HL-60/S4 (cell line): ENCODE results near the gene CLEC16A.

Experiments
- in situ Hi-C: fragments of 300-500 bp; cut with MboI; formaldehyde crosslinking; loops from 2 replicates; pipeline ENCODE4 v1.14.3; 2022; ENCODE audit warnings: low sequenced_read_pairs

CLEC16A gene

DNA sequence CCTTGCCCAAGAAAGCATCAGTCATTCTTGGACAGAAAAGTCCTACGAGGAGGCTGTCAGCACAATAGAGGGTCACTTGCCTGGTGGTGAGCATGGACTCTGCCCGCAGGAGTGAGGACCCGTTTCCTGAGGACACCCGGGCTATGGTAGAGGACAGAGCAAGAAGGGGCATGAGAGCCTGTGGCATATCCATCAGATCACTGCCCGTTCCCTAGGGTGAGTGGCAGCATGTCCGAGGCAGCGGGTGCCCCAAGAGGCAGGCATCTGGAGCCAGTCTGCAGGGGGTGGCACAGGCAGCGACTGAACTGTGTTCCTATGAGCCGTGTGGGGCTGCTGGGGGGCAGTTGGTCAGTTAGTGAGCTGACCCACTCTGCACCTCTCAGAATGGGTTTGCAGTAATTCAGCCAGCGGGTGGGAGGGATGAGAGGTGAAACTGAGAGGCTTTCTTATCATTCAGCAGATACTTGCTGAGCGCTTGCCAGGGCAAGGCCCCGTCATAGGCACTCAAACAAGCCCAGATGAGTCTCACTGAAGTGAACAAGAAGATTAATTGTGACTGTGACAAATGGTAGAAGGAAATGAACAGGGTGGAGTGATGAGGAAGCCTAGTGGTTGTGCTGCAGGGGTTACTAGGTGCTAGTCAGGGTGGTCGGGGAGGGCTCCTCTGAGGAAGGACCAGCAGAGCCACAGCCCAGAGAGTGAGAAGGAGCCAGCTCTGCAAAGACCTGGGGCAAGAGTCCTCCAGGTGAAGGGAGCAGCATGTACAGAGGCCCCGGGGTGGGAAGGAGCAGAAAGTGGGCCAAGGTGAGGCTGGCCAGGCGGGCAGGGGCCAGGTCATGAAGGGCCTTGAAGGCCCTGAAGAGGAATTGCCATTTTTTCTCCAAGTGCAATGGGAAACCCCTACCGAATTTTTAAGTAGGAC is 87.9 kb downstream of the CLEC16A start:
- in situ Hi-C loops = no loop called here

DNA sequence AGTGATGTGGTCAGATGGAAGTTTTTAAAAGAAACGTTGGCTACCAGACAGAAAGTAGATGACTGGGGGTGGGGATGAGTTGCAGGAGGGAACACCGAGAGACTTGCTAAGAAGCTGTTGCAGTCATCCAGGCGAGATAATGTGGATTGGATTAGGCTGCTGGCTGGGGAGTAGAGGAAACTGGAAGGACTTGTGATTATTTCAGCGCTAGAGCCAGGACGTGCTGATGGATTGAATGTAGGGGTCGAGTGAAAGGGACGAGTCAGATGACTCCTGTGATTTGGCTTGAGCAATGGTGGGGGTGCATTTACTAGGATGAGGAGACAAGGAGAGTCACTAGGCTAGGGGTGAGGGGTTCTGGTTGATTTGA is 88.5 kb downstream of the CLEC16A start:
- in situ Hi-C loops = no loop called here

DNA sequence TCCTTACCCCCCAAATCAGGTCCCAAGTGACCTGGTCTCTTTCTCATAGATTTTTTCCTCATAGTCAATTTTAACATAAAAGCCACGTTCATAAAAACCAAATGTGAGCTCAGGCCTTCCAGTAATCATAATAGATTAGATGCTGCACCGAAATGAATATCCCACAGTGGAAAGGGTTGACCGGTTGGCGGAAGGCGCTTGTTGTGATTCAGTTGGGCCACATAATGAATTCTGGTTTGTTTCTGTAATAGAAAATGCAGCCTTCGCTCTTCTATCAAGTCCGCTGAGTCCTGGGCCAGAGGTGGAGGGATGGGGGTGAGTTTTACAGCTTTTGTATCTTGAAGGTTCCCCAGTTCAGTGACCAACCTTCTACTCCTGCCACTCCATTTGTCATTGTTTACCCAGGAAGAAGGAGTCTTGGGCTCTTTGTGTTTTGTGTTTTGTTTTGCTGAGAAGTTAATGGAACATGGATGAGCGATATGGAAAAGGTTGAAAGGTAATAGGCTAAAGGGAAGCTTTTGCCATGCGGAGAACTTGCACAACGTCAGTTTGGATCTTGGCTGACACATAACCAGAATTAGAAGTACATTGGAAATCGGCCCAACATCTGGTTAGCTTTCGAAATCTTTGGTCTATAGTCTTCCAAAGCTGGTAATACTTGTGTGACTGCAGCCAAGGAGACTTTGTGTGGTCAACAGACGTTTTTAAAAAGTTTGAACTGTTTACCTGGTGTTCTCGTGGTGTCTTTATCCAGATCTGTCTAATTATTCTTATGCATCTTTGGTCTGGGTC is 89.5 kb downstream of the CLEC16A start:
- in situ Hi-C loops = no loop called here

DNA sequence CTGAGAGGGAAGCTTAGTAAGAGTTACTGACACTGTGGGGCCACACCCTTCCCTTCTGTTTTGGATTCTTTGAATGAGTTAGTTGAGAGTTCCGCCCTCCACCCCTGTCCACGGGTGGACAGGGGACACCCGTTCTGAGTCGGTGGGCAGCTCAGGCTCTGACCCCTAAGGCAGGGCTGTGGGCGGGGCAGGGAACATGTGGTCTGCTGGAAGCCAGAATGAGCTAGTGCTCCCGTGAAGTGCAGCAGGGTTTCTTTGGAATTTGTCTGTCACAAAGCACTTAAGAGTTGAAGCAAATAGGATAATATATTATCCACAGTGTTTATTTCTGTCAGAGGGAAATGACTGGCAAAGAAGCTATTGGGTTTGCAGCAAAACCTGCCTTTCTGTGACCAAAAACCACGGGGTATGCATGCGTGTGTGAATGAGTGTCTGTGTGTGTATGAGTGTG is 90.1 kb downstream of the CLEC16A start:
- in situ Hi-C loops = no loop called here

DNA sequence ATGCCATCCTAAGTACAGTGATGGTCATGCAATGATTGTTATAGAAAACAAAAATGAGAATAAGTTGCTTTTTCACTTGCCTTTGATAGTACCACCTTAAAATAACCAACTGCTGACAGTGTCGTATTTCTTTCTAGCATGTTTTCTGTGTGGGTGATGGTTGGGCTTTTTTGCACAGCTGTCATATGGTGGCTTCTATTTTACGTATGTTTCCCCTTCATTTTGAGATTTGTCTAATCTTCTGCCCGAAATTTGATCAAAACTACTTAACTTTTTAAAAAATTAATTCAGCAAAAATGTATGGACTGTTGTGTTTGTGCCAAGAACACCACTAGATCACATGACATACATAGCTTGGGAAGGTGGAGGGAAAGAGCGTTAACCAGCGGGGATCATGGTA is 90.7 kb downstream of the CLEC16A start:
- in situ Hi-C loops = no loop called here

DNA sequence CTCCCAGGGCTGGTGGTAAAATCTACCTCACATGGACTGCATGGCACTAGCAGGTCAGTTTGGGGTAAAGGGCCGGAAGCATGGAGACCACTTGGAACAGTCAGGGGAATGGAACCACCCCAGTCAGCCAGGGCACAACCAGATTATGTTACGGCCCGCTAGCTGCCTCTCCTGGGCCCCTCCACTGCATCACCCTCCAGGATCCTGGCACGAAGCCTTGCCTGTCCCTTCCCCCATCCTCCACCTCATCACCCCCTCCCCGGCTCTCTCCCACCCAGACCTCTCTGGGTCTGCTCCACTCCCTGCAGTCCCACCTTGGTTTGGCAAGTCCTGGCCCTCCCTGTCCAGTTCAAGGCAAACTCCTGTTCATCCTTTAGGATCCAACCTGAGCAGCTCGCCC is 91.7 kb downstream of the CLEC16A start:
- in situ Hi-C loops = no loop called here

DNA sequence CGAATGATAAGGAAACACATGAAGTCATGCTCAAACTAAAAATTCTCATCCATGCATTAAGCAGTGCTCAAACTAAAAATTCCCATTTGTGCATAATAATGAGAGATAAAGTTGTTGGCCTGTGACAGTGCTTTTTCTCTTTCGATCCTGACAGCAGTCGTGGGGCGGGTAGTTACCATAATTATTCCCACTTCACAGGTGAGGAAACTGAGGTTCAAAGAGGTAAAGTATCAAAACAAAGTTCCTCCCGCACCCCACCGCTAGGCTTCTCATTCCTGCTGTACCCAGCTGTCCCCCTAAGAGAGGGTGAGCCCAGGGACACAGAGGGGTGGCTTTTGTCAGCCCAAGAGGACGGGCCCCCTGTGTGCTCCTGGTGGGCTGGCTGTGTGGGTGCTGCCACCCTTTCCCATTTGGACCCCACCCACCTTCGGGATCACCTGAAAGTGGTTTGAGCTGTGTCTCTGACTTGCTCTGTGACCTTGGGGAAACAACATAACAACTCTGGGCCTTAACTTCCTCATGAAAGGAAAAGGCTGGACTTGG is 92.6 kb downstream of the CLEC16A start:
- in situ Hi-C loops = no loop called here

DNA sequence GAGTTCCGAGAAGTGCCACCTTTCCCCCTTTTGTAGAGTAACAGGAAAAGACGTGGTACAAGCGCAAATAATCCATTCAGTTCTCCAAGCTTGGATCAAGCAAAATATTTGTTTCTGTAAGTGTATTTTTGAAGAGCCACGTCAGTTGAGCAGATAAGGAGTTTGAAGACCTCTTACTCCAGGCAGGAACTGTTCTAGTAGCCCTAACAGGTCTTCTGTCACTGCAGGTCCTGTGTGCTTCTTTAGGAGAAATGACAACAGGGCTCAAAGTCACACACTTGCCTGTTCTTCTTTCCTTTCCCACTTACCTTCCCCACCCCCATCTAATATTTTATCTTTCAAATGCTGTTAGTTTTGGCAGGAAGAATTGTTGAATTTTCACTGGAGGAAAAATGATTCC is 93.9 kb downstream of the CLEC16A start:
- in situ Hi-C loops = no loop called here

DNA sequence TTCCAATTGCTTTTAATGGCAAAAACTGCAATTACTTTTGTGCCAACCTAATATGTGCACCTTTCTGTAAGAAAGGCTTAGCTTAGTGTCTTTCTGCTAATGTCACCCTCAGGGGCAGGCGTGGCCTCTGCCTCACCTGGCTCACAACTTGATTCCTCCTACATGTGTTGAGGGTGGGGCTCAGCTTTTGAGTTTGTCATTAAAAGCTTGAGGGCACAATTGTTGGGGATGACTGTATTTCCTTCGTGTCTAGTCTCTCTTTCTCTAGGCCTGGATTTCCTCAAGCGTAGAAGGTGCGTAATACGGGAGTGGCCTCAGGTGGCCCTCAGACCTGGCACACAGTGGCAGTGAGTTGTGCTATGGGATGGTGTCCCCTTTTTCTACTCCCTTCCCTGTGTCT is 94.4 kb downstream of the CLEC16A start:
- in situ Hi-C loops = no loop called here

DNA sequence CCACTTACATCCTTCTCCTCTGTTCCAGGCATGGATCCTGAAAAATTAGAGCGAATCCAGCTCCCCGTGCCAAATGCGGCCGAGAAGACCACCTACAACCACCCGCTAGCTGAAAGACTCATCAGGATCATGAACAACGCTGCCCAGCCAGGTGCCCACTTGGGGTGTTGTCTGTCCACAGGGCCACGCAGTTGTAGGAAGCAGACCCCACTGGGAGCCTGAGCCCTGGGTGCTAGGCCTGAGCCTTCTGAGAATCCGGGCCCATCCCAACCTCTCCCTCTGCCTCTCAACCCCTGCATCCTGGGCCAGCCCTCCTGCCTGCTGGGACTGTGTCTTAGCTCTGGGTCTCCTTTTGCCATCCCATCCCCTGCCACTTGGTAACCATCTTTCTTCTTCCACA is 95.4 kb downstream of the CLEC16A start:
- in situ Hi-C loops = no loop called here

DNA sequence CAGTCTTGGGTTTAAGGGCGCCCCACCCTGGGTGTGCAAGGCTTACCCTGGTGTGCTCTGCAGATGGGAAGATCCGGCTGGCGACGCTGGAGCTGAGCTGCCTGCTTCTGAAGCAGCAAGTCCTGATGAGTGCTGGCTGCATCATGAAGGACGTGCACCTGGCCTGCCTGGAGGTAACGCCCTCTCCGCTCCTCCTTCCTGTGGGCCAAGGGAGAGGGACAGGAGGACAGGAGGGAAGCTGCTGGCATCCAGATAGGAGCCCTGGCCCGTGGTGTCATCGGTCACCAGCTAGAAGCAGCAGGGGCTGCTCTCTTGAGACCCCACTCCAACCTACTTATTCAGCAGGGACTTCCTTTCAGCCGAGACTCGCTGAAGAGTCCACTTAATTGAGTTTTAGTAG is 97.8 kb downstream of the CLEC16A start:
- in situ Hi-C loops = no loop called here

DNA sequence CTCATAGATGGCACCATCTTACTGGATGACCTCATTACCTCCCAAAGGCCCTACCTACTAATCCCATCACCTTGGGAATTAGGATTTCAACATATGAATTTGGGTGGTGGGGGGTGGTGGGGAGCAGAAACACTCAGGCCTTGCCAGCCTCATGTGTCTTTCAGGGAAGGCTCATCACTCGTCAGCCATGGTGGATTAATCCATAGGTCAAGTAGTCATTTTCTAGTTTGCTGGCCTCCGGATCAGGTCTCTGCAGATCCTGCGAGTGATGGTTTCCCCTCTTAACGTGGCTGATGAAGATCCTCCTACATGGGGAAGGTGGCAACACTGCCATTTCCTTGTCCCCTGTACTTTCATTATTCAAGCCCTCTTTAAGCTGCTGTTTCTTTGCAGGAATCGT is 101.1 kb downstream of the CLEC16A start:
- in situ Hi-C loops = no loop called here

DNA sequence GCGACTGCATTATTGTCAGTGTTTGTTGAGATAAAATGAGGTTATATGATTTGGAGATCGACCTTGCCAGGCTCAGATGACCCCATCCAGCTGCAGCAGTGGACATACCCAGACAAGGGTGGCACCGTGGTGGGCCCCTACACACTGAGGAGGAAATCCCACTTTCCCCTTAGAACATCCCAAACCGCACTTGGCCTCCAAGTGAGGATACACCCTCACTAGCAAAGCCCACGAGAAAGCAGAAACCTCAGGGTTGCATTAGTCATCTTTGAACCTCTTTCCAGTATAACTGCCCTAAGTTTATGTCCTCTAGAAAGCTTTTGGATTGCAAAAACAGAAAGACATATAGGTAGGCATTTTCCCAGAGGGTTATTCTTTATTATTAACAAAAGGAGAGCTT is 101.5 kb downstream of the CLEC16A start:
- in situ Hi-C loops = no loop called here

DNA sequence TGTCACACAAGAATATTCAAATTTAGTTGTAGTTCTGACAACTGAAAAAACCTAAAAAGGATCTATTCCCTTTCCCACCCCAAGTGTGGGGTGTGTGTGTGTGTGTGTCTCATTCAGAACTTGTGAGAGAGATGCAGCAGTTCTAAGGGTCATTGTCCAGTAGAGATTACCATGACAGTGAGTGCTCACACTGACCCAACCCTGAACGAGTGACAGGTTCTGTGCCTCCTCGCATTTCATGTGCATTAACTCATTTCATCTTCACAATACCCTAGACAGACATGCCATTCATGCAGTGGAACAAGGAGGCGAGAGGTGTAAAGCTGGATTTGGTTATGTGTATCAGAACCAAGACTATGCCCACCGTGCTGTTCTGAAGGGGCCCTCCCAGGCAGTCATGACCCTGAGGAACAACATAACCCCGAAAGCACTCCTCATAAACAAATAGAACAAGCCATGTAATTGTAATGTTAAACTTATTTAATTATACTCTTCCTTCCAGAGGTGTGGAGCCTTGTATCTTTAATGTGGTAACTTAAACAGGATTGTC is 102.1 kb downstream of the CLEC16A start:
- in situ Hi-C loops = no loop called here

DNA sequence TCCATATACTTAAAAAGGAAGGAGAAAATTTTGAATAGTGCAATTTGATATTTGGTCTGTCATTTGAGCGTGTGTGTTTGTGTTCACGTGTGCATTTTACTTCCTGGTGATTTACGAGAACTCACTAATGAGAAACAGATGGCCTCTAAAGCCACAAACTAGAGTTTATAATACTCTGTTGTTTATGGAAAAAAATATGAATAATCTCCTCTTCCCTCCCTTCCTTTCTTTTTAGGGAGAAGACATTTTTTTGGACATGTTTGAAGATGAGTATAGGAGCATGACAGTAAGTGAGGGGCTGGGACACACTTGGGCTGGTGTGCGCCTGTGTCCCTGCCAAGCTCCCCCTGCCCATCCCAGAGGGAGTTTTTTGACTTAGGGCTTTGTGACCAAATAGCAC is 102.7 kb downstream of the CLEC16A start:
- in situ Hi-C loops = no loop called here

DNA sequence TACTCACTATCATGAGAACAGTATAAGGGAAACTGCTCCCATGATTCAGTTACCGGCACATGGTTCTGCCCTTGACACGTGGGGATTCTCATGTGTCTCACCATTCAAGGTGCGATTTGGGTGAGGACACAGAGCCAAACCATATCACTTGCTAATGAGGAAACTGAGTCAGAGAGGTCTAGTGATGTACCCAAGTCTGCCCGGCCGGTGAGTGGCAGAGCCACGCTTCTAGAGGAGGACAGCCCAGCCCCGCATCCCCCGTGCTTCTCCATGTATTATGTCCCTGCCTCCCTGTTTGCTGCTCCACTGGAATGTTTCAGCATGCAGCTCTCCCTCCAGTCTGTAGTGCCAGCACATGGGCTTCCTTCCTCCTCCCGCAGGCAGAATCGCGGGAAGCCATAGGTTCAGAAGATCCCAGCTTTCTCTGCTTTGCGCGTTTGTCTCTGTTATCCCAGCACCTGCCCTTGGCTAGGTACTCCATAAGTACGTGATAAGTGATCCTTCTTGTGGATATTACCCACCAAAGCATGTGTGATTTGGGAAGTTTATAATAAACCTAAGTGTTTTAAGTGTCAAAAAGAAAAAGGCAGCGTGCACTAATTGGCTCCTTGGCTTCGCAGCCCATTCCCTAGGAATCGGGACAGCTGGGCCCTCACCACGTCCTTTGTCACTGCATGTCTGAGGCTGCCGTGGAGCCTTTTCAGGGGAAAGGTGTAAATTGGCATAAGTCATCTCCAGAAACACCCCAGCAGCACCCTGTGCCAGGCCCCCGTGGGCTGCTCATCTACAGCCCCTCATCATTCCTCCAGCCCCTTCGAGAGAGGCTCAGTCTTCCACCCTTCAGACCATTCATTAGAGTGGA is 103.8 kb downstream of the CLEC16A start:
- in situ Hi-C loops = no loop called here

DNA sequence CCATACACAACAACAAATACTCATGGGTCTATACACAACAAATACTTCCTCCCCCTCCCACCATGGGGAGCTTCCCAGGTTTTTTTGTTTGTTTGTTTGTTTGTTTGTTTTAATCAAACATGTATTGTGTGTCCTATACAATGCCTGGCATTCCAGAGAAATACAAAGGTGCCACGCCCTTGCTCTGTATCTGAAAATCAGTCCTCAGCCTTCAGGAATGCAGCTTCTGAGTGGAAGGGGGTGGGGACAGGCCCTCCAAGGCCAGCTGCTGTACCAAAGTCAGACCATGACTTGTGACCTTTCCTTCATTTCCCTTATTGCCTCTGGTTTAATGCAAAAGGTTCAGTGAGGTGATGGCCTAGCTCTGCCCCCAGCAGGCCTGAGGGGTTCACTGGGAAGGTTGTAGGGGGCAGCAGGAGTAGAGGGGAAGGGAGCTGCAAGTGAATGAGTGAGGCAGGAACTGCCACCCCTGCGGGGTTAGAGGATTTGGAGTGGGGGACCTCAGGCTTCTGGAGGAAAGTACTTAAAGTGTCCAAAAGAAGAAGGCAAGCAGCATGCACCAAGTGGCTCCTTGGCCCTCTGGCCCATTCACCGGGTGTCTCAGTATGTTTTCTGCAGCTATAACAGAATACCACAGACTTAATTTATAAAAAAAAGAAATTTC is 105.2 kb downstream of the CLEC16A start:
- in situ Hi-C loops = no loop called here

DNA sequence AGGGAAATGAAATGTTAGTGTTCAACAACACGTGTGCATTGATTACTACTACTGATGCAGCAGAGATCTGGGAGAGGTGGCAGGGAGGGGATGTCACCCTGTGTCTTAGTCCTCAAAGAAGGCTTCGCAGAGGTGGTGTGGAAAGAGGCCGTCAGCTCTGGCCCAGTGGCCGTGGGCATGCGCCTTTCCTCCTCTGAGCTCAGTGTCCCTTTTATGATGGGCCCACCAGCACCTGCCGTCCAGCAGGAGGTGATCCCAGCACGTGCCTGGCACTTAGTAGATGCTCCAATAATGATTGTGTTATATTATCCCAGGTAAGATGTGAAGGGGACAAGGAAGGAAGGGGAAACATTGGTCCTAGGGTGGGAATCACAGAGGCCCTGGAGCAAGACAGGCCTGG is 106.2 kb downstream of the CLEC16A start:
- in situ Hi-C loops = no loop called here

DNA sequence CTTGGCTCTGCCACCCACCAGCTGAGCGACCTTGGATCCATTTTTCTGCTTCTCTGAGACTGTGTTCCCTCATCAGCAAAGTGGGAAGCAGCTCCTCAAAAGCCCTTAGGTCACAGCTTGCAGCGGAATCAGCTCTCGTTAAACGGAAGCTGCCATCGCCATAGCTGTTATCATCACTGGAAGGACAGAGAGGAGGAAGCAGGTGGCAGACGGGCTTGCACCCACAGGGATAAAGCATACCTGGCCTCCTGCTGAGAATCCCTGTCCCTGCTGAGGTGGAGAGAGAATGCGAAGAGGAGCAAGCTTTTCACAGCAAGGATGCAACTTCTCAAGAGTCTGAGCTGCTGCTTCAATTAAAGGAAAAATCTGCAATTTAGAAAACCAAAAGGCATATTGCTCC is 106.6 kb downstream of the CLEC16A start:
- in situ Hi-C loops = no loop called here

DNA sequence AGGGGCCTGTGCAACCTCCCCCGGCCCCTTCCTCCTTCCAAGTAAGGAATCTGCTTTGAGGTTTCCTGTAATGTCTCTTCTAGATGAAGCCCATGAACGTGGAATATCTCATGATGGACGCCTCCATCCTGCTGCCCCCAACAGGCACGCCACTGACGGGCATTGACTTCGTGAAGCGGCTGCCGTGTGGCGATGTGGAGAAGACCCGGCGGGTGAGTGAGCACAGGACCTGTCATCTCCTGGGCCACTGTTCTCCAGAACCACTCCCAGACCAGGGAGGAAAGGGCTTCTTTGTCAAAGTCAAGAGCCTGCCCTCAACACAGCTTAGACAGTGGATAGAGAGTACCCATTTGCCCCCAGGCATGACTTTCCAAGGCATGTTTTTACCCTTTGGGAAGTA is 107.1 kb downstream of the CLEC16A start:
- in situ Hi-C loops = no loop called here
